ENCODE data around the gene ARHGAP30.
"Not testable (repeated sequence)": the region's sequence is repeated elsewhere in the genome, so short reads cannot be mapped to it uniquely, and the experiment has no call there.

ARHGAP30 gene

GRCh38 chr1:161038523-161039153 is 31.1 kb downstream of the ARHGAP30 start, which contains the start of gene TSTD1:
TSTD1 (minus strand) TSS chr1:161038964; CDS start chr1:161038889, 75 bp downstream.
- DNase-seq: peak; percentile 68

DNA sequence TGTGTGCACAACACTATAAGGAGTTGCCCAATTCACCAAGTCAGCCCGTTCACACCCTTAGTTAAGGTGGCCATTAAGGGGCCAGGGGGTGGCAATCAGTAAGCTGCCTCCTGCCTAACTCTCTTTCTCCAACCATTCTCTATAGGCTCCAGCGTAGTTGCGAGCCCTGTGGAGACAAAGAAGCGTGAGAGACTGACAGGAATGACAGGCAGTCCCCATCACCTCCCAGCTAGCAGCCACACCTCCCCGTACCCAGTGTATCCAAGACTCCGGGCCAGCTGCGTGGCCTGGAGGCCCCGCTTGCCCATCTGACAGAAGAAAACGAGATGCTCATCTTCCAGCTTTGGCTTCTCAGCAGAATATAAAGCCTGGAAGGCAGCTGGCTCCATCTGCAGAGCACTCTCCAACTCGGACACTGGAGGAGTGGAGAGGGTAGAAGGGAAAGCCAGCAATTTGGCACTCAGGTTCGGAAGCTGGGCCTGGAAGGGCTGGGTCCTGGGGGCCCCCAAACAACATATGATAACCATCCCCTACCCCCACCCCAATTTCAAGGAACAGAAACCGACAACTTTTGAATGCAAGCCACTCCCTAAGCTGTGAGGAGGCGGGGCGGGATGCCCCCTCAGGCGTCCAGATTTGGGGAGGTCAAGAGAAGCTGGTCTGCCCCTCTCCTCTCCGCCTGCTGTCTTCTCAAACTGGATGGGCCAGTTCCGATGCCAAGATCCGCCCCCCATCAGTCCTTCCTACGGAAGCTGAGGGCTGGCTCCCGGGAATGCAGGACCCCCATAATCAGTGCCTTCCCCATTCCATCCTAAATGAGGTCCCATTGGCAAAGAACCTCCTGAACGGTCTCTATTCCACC is 31.8 kb downstream of the ARHGAP30 start:
- peak; percentile 15 for DNase-seq

- DNase-seq: no peak
These were observed 35.9 kb downstream of the ARHGAP30 start for GRCh38 chr1:161033751-161034150.

DNA sequence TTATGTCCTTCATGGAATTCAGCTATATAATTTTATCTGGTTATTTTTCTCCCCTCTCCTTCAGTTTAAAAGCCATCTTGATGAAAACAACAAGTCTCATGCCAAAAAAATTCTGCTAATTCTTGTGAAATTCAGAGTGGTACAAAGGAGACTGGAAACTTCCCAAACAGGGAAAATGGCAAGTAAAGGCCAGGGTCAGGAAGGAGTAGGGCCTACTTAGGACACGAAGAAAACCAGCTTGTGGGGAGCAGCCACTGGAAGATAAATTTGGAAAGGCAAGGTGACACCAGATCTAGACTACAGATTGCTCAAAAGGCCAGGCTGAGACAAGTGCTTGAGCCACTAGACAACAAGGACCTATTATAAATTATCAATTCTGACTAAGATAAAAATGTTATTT is 37.3 kb downstream of the ARHGAP30 start:
- DNase-seq: no peak

GRCh38 chr1:161031874-161032273 is 37.8 kb downstream of the ARHGAP30 start:
- DNase-seq: no peak

- DNase-seq: not testable (repeated sequence)
These were observed 40.2 kb downstream of the ARHGAP30 start for GRCh38 chr1:161029466-161029865.

DNA sequence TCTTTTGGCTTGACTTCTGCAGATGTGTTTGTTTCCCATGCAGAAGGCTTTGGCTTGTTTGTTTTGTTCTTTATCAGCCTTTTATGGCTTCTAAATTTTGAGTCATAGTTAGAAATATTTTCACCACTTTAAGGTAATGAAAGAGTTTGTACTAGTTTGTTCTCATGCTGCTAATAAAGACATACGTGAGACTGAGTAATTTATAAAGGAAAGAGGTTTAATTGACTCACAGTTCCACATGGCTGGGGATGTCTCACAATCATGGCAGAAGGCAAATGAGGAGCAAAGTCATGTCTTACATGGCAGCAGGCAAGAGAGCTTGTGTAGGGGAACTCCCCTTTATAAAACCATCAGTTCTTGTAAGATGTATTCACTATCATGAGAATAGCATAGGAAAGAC is 42.7 kb downstream of the ARHGAP30 start:
- DNase-seq: not testable (repeated sequence)

DNA sequence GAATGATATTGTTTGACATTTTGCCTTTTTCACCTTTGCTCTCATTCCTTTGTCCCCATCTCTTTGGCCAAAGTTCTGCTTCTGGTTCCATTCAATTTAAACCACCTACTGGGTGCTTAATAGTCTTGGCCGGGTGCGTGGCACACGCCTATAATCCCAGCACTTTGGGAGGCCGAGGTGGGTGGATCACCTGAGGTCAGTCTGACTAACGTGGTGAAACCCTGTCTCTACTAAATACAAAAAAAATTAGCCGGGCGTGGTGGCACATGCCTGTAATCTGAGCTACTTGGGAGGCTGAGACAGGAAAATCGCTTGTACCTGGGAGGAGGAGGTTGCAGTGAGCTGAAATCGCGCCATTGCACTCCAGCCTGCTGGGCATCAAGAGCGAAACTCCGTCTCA is 47.3 kb downstream of the ARHGAP30 start:
- not testable (repeated sequence) for DNase-seq

GRCh38 chr1:161021970-161022353 is 47.7 kb downstream of the ARHGAP30 start:
- no peak for DNase-seq

DNA sequence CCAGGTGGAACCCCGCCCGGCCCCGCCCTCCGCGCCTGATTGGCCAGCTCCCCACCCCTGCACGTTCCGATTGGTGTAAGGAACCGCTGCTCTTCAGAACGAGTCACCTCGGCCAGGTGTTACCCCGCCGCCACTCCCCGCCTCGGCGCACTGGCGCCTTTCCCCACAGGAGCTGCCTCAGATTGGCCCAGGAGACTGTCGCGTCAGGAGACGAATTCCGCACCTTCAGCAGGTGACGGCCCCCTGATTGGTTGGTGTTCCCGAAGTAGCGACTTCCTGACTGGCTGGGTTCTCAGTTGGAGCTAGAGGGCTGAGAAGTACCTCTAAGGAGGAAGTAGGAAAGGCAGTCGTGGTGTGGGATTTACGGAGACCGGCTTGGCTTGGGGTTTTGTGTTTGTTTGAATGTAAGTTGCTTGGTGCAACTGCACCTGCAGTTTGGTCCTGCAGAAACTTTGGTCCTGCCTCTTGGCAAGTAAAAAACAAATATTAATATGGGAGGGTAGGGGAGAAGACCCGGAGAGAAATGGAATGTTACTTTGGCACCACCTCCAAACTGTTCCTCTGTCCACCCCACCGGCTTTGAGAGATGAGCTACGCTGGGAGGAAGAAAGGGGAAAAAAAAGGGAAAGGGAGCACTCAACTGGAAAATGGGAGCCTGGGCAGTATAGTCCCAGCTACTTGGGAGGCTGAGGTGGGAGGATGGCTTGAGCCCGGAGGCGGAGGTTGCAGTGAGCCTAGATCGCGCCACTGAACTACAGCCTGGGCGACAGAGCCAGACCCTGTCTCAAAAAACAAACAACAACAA is 48.3 kb downstream of the ARHGAP30 start:
- peak; percentile 96 for DNase-seq

GRCh38 chr1:161020509-161021164 is 49.1 kb downstream of the ARHGAP30 start, which contains the start of gene F11R:
F11R (minus strand) TSS chr1:161021152; CDS start chr1:161021073, 79 bp downstream.
- peak; percentile 86 for DNase-seq

DNA sequence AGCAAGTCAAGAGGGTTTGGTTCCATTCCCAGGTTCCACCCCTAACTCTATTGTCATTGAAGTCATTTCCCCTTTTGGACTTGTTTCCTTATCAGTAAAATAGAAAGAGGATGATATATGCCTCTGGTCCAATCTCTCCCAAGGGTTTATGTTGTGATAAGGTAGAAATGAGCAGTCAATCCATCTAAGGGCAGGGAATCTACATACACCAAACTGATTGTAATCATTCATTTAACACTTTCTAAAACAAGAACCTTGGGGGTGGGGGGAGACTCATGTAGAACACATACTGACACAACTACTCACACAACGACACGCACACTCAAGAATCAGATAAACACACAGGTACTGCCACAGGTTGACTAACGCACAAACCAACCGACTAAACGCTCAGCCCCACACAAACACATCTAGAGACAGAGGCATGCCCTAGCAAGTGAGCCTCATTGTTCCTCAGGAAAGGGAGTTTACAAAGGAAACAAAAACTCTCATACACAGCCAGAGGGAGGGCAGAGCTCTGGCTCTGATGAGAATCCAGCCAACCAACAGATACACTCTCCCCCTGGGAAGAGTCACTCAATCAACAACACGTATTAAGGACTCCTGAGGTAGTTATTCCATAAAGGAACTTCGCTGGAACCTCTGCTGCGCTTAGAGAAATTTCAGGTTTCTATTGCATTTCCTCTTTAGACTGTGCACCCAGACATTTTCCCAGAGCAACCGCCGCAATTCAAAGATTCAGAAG is 49.8 kb downstream of the ARHGAP30 start:
- peak; percentile 33 for DNase-seq

GRCh38 chr1:161019111-161019660 is 50.5 kb downstream of the ARHGAP30 start:
- DNase-seq: not testable (repeated sequence)

DNA sequence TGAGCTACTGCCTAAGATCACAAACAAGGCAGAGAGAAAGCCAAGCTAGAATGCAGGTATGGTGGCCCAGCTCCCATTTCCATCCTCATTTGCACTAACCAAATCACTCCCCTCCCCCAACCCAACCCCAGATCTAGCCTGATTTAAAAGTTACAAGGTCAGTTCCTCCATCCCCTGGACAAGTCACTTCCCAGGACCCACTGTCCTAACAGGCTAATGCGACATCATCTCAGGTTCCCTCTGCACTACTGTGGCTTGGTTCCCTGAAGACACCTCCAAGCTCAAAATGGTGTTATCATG is 51.1 kb downstream of the ARHGAP30 start:
- no peak for DNase-seq

DNA sequence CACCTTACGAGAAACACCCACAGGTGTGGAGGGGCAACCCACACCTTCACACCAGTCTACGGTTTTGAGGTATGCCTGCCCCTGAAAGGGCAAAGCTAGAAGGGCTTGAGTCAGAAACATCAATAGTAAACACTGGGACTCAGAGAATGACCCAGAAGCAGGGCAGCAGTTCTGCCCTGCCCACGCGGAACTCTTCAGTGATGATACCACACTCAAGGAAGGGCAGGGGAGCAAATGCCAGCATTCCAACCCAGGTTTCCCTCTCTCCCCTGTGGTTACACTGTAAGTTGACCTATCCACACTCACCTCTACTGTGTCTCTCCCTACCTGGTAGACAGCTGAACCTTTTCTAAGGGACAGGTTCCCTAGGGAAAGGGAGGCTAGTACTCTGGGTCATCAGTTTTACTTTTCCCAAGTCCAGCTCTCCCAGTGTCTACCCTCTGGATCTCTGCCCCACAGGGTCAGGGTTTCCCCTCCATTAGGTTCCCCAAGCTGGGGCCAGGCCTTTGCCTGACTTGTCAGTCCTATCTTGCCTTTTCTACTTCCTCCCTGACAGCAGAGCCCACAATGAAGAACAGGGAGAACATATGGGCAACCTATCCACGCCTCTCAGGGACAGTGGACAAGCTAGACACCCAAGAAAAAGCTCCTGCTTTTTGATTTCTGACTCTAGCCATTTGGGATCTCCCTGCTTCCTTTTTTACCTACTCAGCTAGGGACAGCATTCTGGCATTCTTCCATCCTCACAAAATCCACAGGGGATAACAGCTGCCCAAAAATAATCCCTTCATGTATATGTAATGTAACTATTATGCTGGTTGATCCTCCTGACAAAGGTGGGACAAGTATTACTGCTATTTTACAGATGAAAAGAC is 51.7 kb downstream of the ARHGAP30 start:
- no peak for DNase-seq

DNA sequence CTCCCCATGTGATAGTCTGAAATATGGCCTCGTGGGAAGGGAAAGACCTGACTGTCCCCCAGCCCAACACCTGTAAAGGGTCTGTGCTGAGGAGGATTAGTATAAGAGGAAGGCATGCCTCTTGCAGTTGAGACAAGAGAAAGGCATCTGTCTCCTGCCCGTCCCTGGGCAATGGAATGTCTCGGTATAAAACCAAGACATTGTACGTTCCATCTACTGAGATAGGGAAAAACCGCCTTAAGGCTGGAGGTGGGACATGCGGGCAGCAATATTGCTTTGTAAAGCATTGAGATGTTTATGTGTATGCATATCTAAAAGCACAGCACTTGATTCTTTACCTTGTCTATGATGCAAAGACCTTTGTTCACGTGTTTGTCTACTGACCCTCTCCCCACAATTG is 52.5 kb downstream of the ARHGAP30 start:
- not testable (repeated sequence) for DNase-seq

DNA sequence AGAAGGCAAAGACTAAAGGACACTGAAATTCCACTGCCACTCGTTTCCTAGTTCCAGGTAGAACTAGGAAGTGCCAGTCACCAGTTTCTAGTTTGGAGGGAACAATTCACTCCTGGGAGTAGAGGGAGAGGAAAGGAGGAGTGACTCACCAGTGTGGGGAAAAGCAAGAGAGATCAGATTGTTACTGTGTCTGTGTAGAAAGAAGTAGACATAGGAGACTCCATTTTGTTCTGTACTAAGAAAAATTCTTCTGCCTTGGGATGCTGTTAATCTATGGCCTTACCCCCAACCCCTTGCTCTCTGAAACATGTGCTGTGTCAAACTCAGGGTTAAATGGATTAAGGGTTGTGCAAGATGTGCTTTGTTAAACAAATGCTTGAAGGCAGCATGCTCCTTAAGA is 53.0 kb downstream of the ARHGAP30 start:
- DNase-seq: not testable (repeated sequence)

GRCh38 chr1:161013488-161014230 is 56.0 kb downstream of the ARHGAP30 start:
- DNase-seq: no peak

GRCh38 chr1:161013131-161013487 is 56.6 kb downstream of the ARHGAP30 start:
- DNase-seq: no peak

DNA sequence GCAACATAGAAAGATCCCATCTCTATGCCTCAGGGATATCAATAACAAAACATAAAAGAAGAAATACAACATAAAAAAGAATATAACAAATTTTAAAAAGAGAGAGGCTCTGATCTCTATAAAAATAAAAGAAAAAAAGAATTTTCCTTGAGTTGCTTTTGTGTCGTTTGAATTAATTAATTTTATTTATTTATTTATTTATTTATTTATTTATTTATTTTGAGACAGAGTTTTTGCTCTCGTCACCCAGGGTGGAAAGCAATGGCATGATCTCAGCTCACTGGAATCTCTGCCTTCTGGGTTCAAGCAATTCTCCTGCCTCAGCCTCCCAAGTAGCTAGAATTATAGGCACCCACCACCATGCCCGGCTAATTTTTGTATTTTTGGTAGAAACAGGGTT is 57.3 kb downstream of the ARHGAP30 start:
- DNase-seq: no peak
